Neural cell (in vitro differentiated cells): ENCODE results near the gene HEY2. TPM values are rescaled to one million over a fixed set of nuclear protein-coding genes. Genes with fewer than 3 reads are reported as not detected.

Experiments used
- H2AFZ ChIP-seq: fragments of 200-600, 300-800 bp; sonication (generic), shearing (Covaris generic); 2 replicates; pipeline ENCODE4 v1.6.0; 2014; ENCODE audit warnings: low read depth, mild to moderate bottlenecking, antibody characterized with exemption, low read length, moderate library complexity
- H3F3A ChIP-seq: fragments of 200-600 bp; shearing (Covaris generic); 2 replicates; pipeline ENCODE4 v1.6.1; 2016; ENCODE audit warnings: mild to moderate bottlenecking, moderate library complexity, mixed read lengths, antibody characterized with exemption, low read length; ENCODE audit not compliant: insufficient read depth, poor library complexity, severe bottlenecking
- H3K27ac ChIP-seq: fragments of 200-600, 300-800 bp; sonication (generic), shearing (Covaris generic); 2 replicates; pipeline ENCODE4 v1.5.1; 2014; ENCODE audit warnings: mild to moderate bottlenecking, low read length, moderate library complexity
- H3K27me3 ChIP-seq: fragments of 300-800, 200-600 bp; sonication (generic), shearing (Covaris generic); 2 replicates; pipeline ENCODE4 v1.6.0; 2014; ENCODE audit warnings: mild to moderate bottlenecking, low read depth, low read length, moderate library complexity; ENCODE audit not compliant: insufficient read depth
- H3K36me3 ChIP-seq: fragments of 300-800, 200-600 bp; sonication (generic), shearing (Covaris generic); 2 replicates; pipeline ENCODE4 v1.5.1; 2014; ENCODE audit warnings: mild to moderate bottlenecking, antibody characterized with exemption, low read length, moderate library complexity; ENCODE audit not compliant: insufficient read depth
- H3K4me2 ChIP-seq: fragments of 300-800, 200-600 bp; sonication (generic), shearing (Covaris generic); 2 replicates; pipeline ENCODE4 v1.6.0; 2014; ENCODE audit warnings: mild to moderate bottlenecking, low read length
- H3K4me3 ChIP-seq: fragments of 300-800, 200-600 bp; sonication (generic), shearing (Covaris generic); 2 replicates; pipeline ENCODE4 v1.5.1; 2014; ENCODE audit warnings: mild to moderate bottlenecking, low read length, moderate library complexity
- H3K79me2 ChIP-seq: fragments of 200-600 bp; shearing (Covaris generic); replicated peaks from 2 replicates; pipeline ENCODE4 v1.6.0; 2014; ENCODE audit warnings: mild to moderate bottlenecking, low read length, moderate library complexity; ENCODE audit not compliant: insufficient read depth
- H3K9ac ChIP-seq: fragments of 300-800, 200-600 bp; sonication (generic), shearing (Covaris generic); 2 replicates; pipeline ENCODE4 v1.6.1; 2016; ENCODE audit warnings: mild to moderate bottlenecking, low read length, mixed read lengths
- H3K9me2 ChIP-seq: fragments of 200-600 bp; shearing (Covaris generic); 2 replicates; pipeline ENCODE4 v1.6.1; 2016; ENCODE audit warnings: mild to moderate bottlenecking, low read length, mixed read lengths; ENCODE audit not compliant: insufficient read depth
- H3K9me3 ChIP-seq: fragments of 200-600, 300-800 bp; sonication (generic), shearing (Covaris generic); 2 replicates; pipeline ENCODE4 v1.6.1; 2016; ENCODE audit warnings: mild to moderate bottlenecking, mixed run types, low read length, moderate library complexity, mixed read lengths
- H4K20me1 ChIP-seq: fragments of 200-600 bp; shearing (Covaris generic); 2 replicates; pipeline ENCODE4 v1.6.1; 2016; ENCODE audit warnings: mild to moderate bottlenecking, mixed run types; ENCODE audit not compliant: insufficient read depth
- EP300 ChIP-seq: fragments of 450-650 bp; conservative IDR thresholded peaks from 2 replicates; pipeline ENCODE4 v1.6.1; 2014; ENCODE audit warnings: antibody characterized with exemption, mild to moderate bottlenecking, moderate library complexity; ENCODE audit not compliant: poor library complexity, severe bottlenecking
- EZH2 ChIP-seq: fragments of 200-600, 300-800 bp; shearing (Covaris generic), sonication (generic); IDR thresholded peaks from 2 replicates; pipeline ENCODE4 v1.6.1; 2014; ENCODE audit warnings: antibody characterized with exemption, low read length, borderline replicate concordance, mild to moderate bottlenecking; ENCODE audit not compliant: insufficient read depth, poor library complexity, severe bottlenecking
- MXI1 ChIP-seq: fragments of 450-650 bp; conservative IDR thresholded peaks from 2 replicates; pipeline ENCODE4 v1.6.1; 2014; ENCODE audit warnings: antibody characterized with exemption, mild to moderate bottlenecking; ENCODE audit not compliant: poor library complexity, severe bottlenecking
- POLR2AphosphoS5 ChIP-seq: IDR thresholded peaks from 2 replicates; pipeline ENCODE4 v1.6.1; 2012
- RAD21 ChIP-seq: fragments of 450-650 bp; conservative IDR thresholded peaks from 2 replicates; pipeline ENCODE4 v1.6.1; 2014; ENCODE audit warnings: antibody characterized with exemption, mild to moderate bottlenecking, moderate library complexity
- SMC3 ChIP-seq: fragments of 450-650 bp; conservative IDR thresholded peaks from 2 replicates; pipeline ENCODE4 v1.6.1; 2014; ENCODE audit warnings: antibody characterized with exemption, mild to moderate bottlenecking, moderate library complexity; ENCODE audit not compliant: poor library complexity
- TAF1 ChIP-seq: IDR thresholded peaks from 2 replicates; pipeline ENCODE4 v1.6.1; 2012; ENCODE audit warnings: low read depth
- polyA plus RNA-seq: library from polyadenylated mRNA; depleted of rRNA; stranded (reverse); fragments of >200 nt; gene quantifications from 2 replicates; pipeline ENCODE4 v1.2.3, GENCODE V29; 2014
- TF ChIP-seq, protein P1 (sequence below): fragments of 450-650 bp; IDR thresholded peaks from 2 replicates; pipeline ENCODE4 v1.5.1; 2014; ENCODE audit warnings: antibody characterized with exemption, mild to moderate bottlenecking, moderate library complexity; ENCODE audit not compliant: poor library complexity, severe bottlenecking
- TF ChIP-seq, protein P2 (sequence below): IDR thresholded peaks from 2 replicates; pipeline ENCODE4 v1.6.1; 2012; ENCODE audit warnings: borderline replicate concordance

The HEY2 gene
- polyA plus RNA-seq, 1 donor from 2014 or later = 0.20 TPM

DNA sequence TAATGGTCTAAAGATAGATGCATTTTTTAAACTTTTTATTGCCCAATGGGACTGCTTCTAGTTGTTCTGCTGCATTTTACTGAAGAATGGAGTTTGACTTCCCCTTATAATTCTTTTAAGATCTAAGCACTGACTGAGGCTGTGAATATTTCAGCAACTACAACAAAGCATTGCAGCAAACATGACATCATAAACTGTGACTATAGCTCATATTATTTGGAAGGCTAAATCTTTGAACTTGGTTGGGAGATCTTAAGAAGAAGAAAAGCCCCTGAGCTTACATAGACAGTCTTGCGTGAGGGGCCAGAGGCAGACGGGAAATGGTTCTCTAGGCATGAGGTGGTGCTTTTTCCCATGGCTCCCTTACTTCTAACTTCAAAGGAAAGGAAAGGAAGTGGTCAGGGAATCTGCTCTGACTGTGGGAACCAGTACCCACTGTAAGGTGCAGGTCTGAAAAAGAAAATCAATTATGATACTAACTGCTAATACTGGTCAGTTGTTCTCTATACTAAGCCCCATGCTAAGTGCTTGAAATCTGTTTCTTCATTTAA is 14.8 kb downstream of the HEY2 start:
- Histone ChIP-seq H4K20me1 (no peaks in the 10 kb centered on the region), H3K4me3 (no peak overlapping the region), H3K27ac (no peak overlapping the region), H3F3A (no peaks in the 10 kb centered on the region), H3K27me3 (no peaks in the 10 kb centered on the region), H3K4me2 (no peak overlapping the region), H3K36me3 (no peaks in the 10 kb centered on the region), H3K9me3 (no peaks in the 10 kb centered on the region), H3K9me2 (no peaks in the 10 kb centered on the region), H3K9ac (no peak overlapping the region), H2AFZ (no peak overlapping the region), H3K79me2 (no peaks in the 10 kb centered on the region)
- TF ChIP-seq POLR2AphosphoS5 = no peak
- TF ChIP-seq TAF1 = no peak
- TF ChIP-seq MXI1 = no peak
- no peak for TF ChIP-seq SMC3
- TF ChIP-seq EP300 = no peak
- TF ChIP-seq, protein P1, sequence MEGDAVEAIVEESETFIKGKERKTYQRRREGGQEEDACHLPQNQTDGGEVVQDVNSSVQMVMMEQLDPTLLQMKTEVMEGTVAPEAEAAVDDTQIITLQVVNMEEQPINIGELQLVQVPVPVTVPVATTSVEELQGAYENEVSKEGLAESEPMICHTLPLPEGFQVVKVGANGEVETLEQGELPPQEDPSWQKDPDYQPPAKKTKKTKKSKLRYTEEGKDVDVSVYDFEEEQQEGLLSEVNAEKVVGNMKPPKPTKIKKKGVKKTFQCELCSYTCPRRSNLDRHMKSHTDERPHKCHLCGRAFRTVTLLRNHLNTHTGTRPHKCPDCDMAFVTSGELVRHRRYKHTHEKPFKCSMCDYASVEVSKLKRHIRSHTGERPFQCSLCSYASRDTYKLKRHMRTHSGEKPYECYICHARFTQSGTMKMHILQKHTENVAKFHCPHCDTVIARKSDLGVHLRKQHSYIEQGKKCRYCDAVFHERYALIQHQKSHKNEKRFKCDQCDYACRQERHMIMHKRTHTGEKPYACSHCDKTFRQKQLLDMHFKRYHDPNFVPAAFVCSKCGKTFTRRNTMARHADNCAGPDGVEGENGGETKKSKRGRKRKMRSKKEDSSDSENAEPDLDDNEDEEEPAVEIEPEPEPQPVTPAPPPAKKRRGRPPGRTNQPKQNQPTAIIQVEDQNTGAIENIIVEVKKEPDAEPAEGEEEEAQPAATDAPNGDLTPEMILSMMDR = no peak
- TF ChIP-seq EZH2 = no peak
- no peak for TF ChIP-seq RAD21
- TF ChIP-seq, protein P2, sequence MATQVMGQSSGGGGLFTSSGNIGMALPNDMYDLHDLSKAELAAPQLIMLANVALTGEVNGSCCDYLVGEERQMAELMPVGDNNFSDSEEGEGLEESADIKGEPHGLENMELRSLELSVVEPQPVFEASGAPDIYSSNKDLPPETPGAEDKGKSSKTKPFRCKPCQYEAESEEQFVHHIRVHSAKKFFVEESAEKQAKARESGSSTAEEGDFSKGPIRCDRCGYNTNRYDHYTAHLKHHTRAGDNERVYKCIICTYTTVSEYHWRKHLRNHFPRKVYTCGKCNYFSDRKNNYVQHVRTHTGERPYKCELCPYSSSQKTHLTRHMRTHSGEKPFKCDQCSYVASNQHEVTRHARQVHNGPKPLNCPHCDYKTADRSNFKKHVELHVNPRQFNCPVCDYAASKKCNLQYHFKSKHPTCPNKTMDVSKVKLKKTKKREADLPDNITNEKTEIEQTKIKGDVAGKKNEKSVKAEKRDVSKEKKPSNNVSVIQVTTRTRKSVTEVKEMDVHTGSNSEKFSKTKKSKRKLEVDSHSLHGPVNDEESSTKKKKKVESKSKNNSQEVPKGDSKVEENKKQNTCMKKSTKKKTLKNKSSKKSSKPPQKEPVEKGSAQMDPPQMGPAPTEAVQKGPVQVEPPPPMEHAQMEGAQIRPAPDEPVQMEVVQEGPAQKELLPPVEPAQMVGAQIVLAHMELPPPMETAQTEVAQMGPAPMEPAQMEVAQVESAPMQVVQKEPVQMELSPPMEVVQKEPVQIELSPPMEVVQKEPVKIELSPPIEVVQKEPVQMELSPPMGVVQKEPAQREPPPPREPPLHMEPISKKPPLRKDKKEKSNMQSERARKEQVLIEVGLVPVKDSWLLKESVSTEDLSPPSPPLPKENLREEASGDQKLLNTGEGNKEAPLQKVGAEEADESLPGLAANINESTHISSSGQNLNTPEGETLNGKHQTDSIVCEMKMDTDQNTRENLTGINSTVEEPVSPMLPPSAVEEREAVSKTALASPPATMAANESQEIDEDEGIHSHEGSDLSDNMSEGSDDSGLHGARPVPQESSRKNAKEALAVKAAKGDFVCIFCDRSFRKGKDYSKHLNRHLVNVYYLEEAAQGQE = no peak

DNA sequence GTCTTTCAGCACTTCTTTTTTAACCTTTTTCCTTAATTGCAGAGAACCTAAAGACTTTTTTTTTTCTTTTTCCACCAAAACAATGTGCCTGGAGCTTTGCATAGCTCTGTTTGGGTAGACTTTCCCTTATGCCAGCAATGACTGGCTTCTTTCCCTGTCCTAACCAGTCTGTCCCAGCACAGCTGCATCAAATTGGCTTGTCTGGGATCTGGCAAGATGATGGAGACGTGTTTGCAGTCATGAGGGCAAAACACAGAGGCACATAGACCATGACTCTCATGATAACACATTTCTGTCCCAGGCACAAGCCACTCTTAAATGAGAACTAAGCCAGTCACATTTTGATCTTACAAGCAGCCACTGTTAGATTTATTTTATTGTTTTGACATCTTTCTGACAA is 16.5 kb downstream of the HEY2 start:
- no peak overlapping the region for H3K9ac ChIP-seq

More for the DNA sequence above, 16.5 kb downstream of the HEY2 start:
- Histone ChIP-seq H3K9me2 (no peaks in the 10 kb centered on the region), H2AFZ (no peak overlapping the region), H3K4me3 (no peak overlapping the region), H3K9me3 (no peaks in the 10 kb centered on the region), H3K27me3 (no peaks in the 10 kb centered on the region), H3K27ac (no peak overlapping the region), H3K36me3 (no peaks in the 10 kb centered on the region), H4K20me1 (no peaks in the 10 kb centered on the region), H3K79me2 (no peaks in the 10 kb centered on the region), H3F3A (no peaks in the 10 kb centered on the region), H3K4me2 (no peak overlapping the region)
- TF ChIP-seq POLR2AphosphoS5 (no peak), EZH2 (no peak), MXI1 (no peak), RAD21 (no peak), SMC3 (no peak), EP300 (no peak), TAF1 (no peak)
- TF ChIP-seq, protein P2 = no peak
- TF ChIP-seq, protein P1 = no peak
